IMR-90 (cell line): ENCODE measurements around the gene IFITM10. TPM values are rescaled to one million over a fixed set of nuclear protein-coding genes. Genes with fewer than 3 reads are reported as not detected.

Source experiments
- ATAC-seq: fragments of 200-7000 bp; cut with Tn5 transposase; 2 replicates; pipeline ENCODE4 v1.9.1; 2020; ENCODE audit warnings: low read depth, mild to moderate bottlenecking, moderate library complexity
- BruUV-seq: library from RNA; stranded (reverse); fragments of 400-500 nt; replicated peaks from 2 replicates; lab custom pipeline; 2021; lab: Mats Ljungman, UMichigan
- CTCF ChIA-PET: fragments of 300-600 bp; formaldehyde crosslinking; extraction: SDS; loops from one replicate; lab custom pipeline; 2021; ENCODE audit warnings: antibody characterized with exemption; lab: Yijun Ruan, JAX
- POLR2A ChIA-PET: fragments of 300-600 bp; sonication (Branson Sonifier 250); formaldehyde crosslinking; loops from one replicate; lab custom pipeline; 2022; ENCODE audit warnings: antibody characterized with exemption; ENCODE audit not compliant: unreplicated experiment; lab: Charles Lee
- DNase-seq: peaks from one replicate; pipeline ENCODE4 v3.0.0; 2013
- H2AFZ ChIP-seq: replicated peaks from 2 replicates; pipeline ENCODE3; 2013; ENCODE audit warnings: low read length, mild to moderate bottlenecking; ENCODE audit not compliant: poor library complexity
- H2AK5ac ChIP-seq: 2 replicates; pipeline ENCODE4 v1.6.1; 2013; ENCODE audit warnings: low read depth, low read length, inconsistent platforms
- H2AK9ac ChIP-seq: replicated peaks from 2 replicates; pipeline ENCODE3; 2013; ENCODE audit warnings: mild to moderate bottlenecking, low read depth, low read length, moderate library complexity; ENCODE audit not compliant: poor library complexity
- H2BK120ac ChIP-seq: 2 replicates; pipeline ENCODE4 v1.6.1; 2013; ENCODE audit warnings: low read depth, low read length, inconsistent platforms
- H2BK15ac ChIP-seq: 3 replicates; pipeline ENCODE4 v1.6.1; 2013; ENCODE audit warnings: low read depth, low read length, inconsistent platforms
- H2BK20ac ChIP-seq: 2 replicates; pipeline ENCODE4 v1.6.1; 2013; ENCODE audit warnings: low read depth, mild to moderate bottlenecking, inconsistent platforms, low read length, moderate library complexity
- H2BK5ac ChIP-seq: 2 replicates; pipeline ENCODE4 v1.6.1; 2013; ENCODE audit warnings: mild to moderate bottlenecking, low read depth, low read length, inconsistent platforms; ENCODE audit not compliant: poor library complexity, severe bottlenecking
- H3K14ac ChIP-seq: replicated peaks from 2 replicates; pipeline ENCODE4 v1.6.1; 2013; ENCODE audit warnings: low read depth, low read length, inconsistent platforms
- H3K18ac ChIP-seq: 2 replicates; pipeline ENCODE4 v1.6.1; 2013; ENCODE audit warnings: low read depth, low read length, control low read depth
- H3K23ac ChIP-seq: 2 replicates; pipeline ENCODE4 v1.6.1; 2013; ENCODE audit warnings: low read depth, low read length, inconsistent platforms
- H3K27ac ChIP-seq: 2 replicates; pipeline ENCODE4 v1.5.1; 2013; ENCODE audit warnings: mild to moderate bottlenecking, control low read depth, low read length; ENCODE audit not compliant: insufficient read depth
- H3K27me3 ChIP-seq: 2 replicates; pipeline ENCODE4 v1.6.1; 2013; ENCODE audit warnings: low read length; ENCODE audit not compliant: control insufficient read depth, insufficient read depth
- H3K36me3 ChIP-seq: 2 replicates; pipeline ENCODE4 v1.6.1; 2013; ENCODE audit warnings: low read length, mixed read lengths; ENCODE audit not compliant: control insufficient read depth, insufficient read depth
- H3K4ac ChIP-seq: 2 replicates; pipeline ENCODE4 v1.6.1; 2013; ENCODE audit warnings: low read depth, low read length, inconsistent platforms
- H3K4me1 ChIP-seq: 2 replicates; pipeline ENCODE4 v1.6.1; 2013; ENCODE audit warnings: low read length, mixed read lengths; ENCODE audit not compliant: control insufficient read depth, insufficient read depth
- H3K4me2 ChIP-seq: 2 replicates; pipeline ENCODE4 v1.6.1; 2013; ENCODE audit warnings: low read depth, mild to moderate bottlenecking, control low read depth, low read length, moderate library complexity
- H3K4me3 ChIP-seq: 2 replicates; pipeline ENCODE4 v1.5.1; 2013; ENCODE audit warnings: low read depth, mild to moderate bottlenecking, control low read depth, low read length, moderate library complexity; ENCODE audit not compliant: insufficient read depth
- H3K56ac ChIP-seq: 2 replicates; pipeline ENCODE4 v1.6.1; 2013; ENCODE audit warnings: low read length, inconsistent platforms; ENCODE audit not compliant: insufficient read depth; ENCODE audit errors: extremely low read depth
- H3K79me1 ChIP-seq, 2 experiments: 2 replicates each; pipeline ENCODE4 v1.6.1; 2013; ENCODE audit warnings: low read length in 2 of 2, inconsistent platforms in 1 of 2, low read depth in 1 of 2
- H3K9ac ChIP-seq: 2 replicates; pipeline ENCODE4 v1.6.1; 2013; ENCODE audit warnings: low read depth, low read length, control low read depth
- H3K9me1 ChIP-seq: 2 replicates; pipeline ENCODE4 v1.6.1; 2013; ENCODE audit warnings: low read length, inconsistent platforms; ENCODE audit not compliant: insufficient read depth
- H3K9me3 ChIP-seq: 2 replicates; pipeline ENCODE4 v1.6.1; 2013; ENCODE audit warnings: low read length; ENCODE audit not compliant: control insufficient read depth, insufficient read depth
- H4K20me1 ChIP-seq: 2 replicates; pipeline ENCODE4 v1.6.1; 2013; ENCODE audit warnings: low read length, inconsistent platforms; ENCODE audit not compliant: insufficient read depth
- H4K5ac ChIP-seq: 2 replicates; pipeline ENCODE4 v1.6.1; 2013; ENCODE audit warnings: mild to moderate bottlenecking, low read depth, low read length, control low read depth
- H4K8ac ChIP-seq, 2 experiments: 2 replicates each; pipeline ENCODE4 v1.6.1; 2013; ENCODE audit warnings: low read depth in 2 of 2, low read length in 2 of 2, control low read depth in 1 of 2, inconsistent platforms in 1 of 2
- H4K91ac ChIP-seq: 2 replicates; pipeline ENCODE4 v1.6.1; 2013; ENCODE audit warnings: low read depth, low read length, inconsistent platforms; ENCODE audit not compliant: insufficient read depth
- ELK1 ChIP-seq: fragments of 150-350 bp; IDR thresholded peaks from 2 replicates; pipeline ENCODE4 v1.6.1; 2016; ENCODE audit warnings: low read depth, mild to moderate bottlenecking, low read length, moderate library complexity, borderline replicate concordance
- FOS ChIP-seq: fragments of 150-350 bp; IDR thresholded peaks from 2 replicates; pipeline ENCODE4 v1.6.1; 2016; ENCODE audit warnings: low read depth, low read length
- MAFK ChIP-seq: IDR thresholded peaks from 2 replicates; pipeline ENCODE4 v1.6.1; 2012; ENCODE audit warnings: low read depth, low read length, improper control_type of control experiment
- RFX5 ChIP-seq: IDR thresholded peaks from 2 replicates; pipeline ENCODE4 v1.8.0; 2012; ENCODE audit warnings: low read depth, mild to moderate bottlenecking, low read length, moderate library complexity
- WGBS, 2 experiments: methylation state at CpG; one replicate each; pipeline versions ENCODE4 v1.1.5 to v1.1.7; 2013; ENCODE audit warnings: missing lambda C conversion rate in 2 of 2; ENCODE audit not compliant: insufficient read length in 1 of 2; ENCODE audit errors: extremely low coverage in 2 of 2; 5-methylcytosine and 5-hydroxymethylcytosine counted together
- dilution Hi-C: fragments of 300-500 bp; cut with HindIII; formaldehyde crosslinking; loops from one replicate; pipeline ENCODE4 v1.14.3; 2018; ENCODE audit warnings: low sequenced_read_pairs; ENCODE audit not compliant: unreplicated experiment
- in situ Hi-C: fragments of 300-500 bp; cut with MboI; formaldehyde crosslinking; loops from 3 replicates; pipeline ENCODE4 v1.14.3; 2019; ENCODE audit warnings: low sequenced_read_pairs, inconsistent platforms, mixed read lengths
- intact Hi-C: fragments of 100-400 bp; cut with micrococcal nuclease; formaldehyde crosslinking; loops from 2 replicates; pipeline ENCODE4 v1.10.0; 2022
- polyA plus RNA-seq, 3 experiments: library from polyadenylated mRNA; depleted of rRNA; stranded (reverse); fragments of >200 nt; gene quantifications; 2 replicates each; pipeline ENCODE4 v1.2.3, GENCODE V29; 2012; ENCODE audit warnings: low replicate concordance in 1 of 3
- total RNA-seq: library from RNA; depleted of rRNA; stranded (reverse); fragments of >200 nt; gene quantifications from 2 replicates; pipeline ENCODE4 v1.2.3, GENCODE V29; 2012

Gene IFITM10
- total and polyA plus RNA-seq, 2 of the 4 experiments (the other 2 are of a cell fraction): 0.15 to 0.18 TPM

GRCh38 chr11:1776331-1776851, 26.0 kb upstream of the IFITM10 start:
- H2BK20ac ChIP-seq: no peak overlapping the region
- peaks cover 32% of the 10 kb centered on the region for H3K27me3 ChIP-seq
- no peak overlapping the region for H2BK5ac ChIP-seq
- H2AK5ac ChIP-seq: no peak overlapping the region
- no peak for ATAC-seq
- no peak overlapping the region for H3K27ac ChIP-seq
- H4K8ac ChIP-seq: no peak overlapping the region
- intact Hi-C loops: no loop called here
- H3K23ac ChIP-seq: no peak overlapping the region
- H3K4me3 ChIP-seq: no peak overlapping the region
- no peak for TF ChIP-seq MAFK
- TF ChIP-seq RFX5: no peak
- TF ChIP-seq FOS: no peak
- no peak for TF ChIP-seq ELK1
- H3K79me1 ChIP-seq: no peaks in the 10 kb centered on the region
- no peak overlapping the region for H3K14ac ChIP-seq
- no peak overlapping the region for H3K4me2 ChIP-seq
- H2BK15ac ChIP-seq: no peak overlapping the region
- peaks cover 5% of the 10 kb centered on the region for H3K9me1 ChIP-seq
- DNase-seq: no peak
- no peak overlapping the region for H2AK9ac ChIP-seq
- peaks cover 9% of the 10 kb centered on the region for H3K9me3 ChIP-seq
- dilution Hi-C loops: no loop called here
- H4K5ac ChIP-seq: no peak overlapping the region
- H4K91ac ChIP-seq: no peak overlapping the region
- ChIA-PET CTCF (no interaction called here), POLR2A (no interaction called here)
- no peaks in the 10 kb centered on the region for H3K36me3 ChIP-seq
- no peak overlapping the region for H2BK120ac ChIP-seq
- H3K56ac ChIP-seq: no peak overlapping the region
- H3K18ac ChIP-seq: no peak overlapping the region
- WGBS, 2 experiments: 82% methylated on average over 4 of the region's 11 CpGs; no CpG with 5 or more reads in 1 of the 2 experiments
- no peaks in the 10 kb centered on the region; the same call in 1 of the 2 replicates for H4K20me1 ChIP-seq
- no peak overlapping the region for H3K9ac ChIP-seq
- in situ Hi-C loops: no loop called here
- no peak overlapping the region for H3K4ac ChIP-seq
- peaks cover 12% of the 10 kb centered on the region for H3K4me1 ChIP-seq
- H2AFZ ChIP-seq: no peak overlapping the region
- BruUV-seq: no TSS peak
